GM12878 (cell line): ENCODE results near the gene SIMC1. TPM values are rescaled to one million over a fixed set of nuclear protein-coding genes. Genes with fewer than 3 reads are reported as not detected.

Experiments
- ATAC-seq: fragments of 200-7000 bp; cut with Tn5 transposase; 3 replicates; pipeline ENCODE4 v1.9.1; 2020; ENCODE audit warnings: mild to moderate bottlenecking, moderate library complexity
- BruUV-seq: library from RNA; stranded (reverse); fragments of 400-500 nt; replicated peaks from 2 replicates; lab custom pipeline; 2021; lab: Mats Ljungman, UMichigan
- CTCF ChIA-PET: fragments of 300-600 bp; sonication (Branson Sonifier 250); formaldehyde crosslinking; extraction: SDS; loops from one replicate; lab custom pipeline; 2021; ENCODE audit warnings: inconsistent platforms; lab: Yijun Ruan, JAX
- POLR2A ChIA-PET: fragments of 350-600 bp; formaldehyde crosslinking; extraction: SDS; loops from one replicate; lab custom pipeline; 2021; ENCODE audit warnings: inconsistent platforms; lab: Charles Lee
- RAD21 ChIA-PET: fragments of 300-600 bp; sonication (Branson Sonifier 250); formaldehyde crosslinking; loops from one replicate; lab custom pipeline; 2023; ENCODE audit warnings: antibody characterized with exemption; ENCODE audit not compliant: unreplicated experiment; lab: Charles Lee
- SMC1A ChIA-PET: fragments of 300-600 bp; sonication (Branson Sonifier 250); formaldehyde crosslinking; loops from one replicate; lab custom pipeline; 2023; ENCODE audit not compliant: unreplicated experiment, uncharacterized antibody; lab: Charles Lee
- DNase-seq: peaks from one replicate; pipeline ENCODE4 v3.0.0-alpha.2; 2011; ENCODE audit warnings: low read depth, low spot score
- FAIRE-seq: peaks from 3 replicates; lab custom pipeline; 2011; peaks lifted over from hg19 to GRCh38; lab: Jason Lieb, UNC
- H2AFZ ChIP-seq: 2 replicates; pipeline ENCODE4 v1.6.0; 2011; ENCODE audit warnings: low read depth, low read length, control low read depth; ENCODE audit not compliant: control insufficient read depth
- H3K27ac ChIP-seq: 2 replicates; pipeline ENCODE4 v1.5.1; 2011; ENCODE audit warnings: control low read depth; ENCODE audit not compliant: control insufficient read depth, insufficient read depth
- H3K27me3 ChIP-seq, 2 experiments: replicated peaks in 1 of 2; 2 replicates each; pipeline versions ENCODE4 v1.6.0 to v1.6.1; 2011; ENCODE audit warnings: low read length in 1 of 2; ENCODE audit not compliant: control insufficient read depth in 2 of 2, insufficient read depth in 2 of 2
- H3K36me3 ChIP-seq, 2 experiments: 2 replicates each; pipeline ENCODE4 v1.5.1; 2011; ENCODE audit warnings: low read length in 1 of 2; ENCODE audit not compliant: control insufficient read depth in 2 of 2, insufficient read depth in 2 of 2
- H3K4me1 ChIP-seq: 2 replicates; pipeline ENCODE4 v1.6.1; 2011; ENCODE audit warnings: mild to moderate bottlenecking, low read length, moderate library complexity, mixed read lengths; ENCODE audit not compliant: control insufficient read depth, insufficient read depth
- H3K4me2 ChIP-seq: 2 replicates; pipeline ENCODE4 v1.6.0; 2011; ENCODE audit warnings: control low read depth; ENCODE audit not compliant: control insufficient read depth, insufficient read depth
- H3K4me3 ChIP-seq: fragments of 200-600 bp; sonication (generic); 2 replicates; pipeline ENCODE4 v1.5.1; 2016
- H3K79me2 ChIP-seq: 2 replicates; pipeline ENCODE4 v1.6.0; 2011; ENCODE audit warnings: low read length; ENCODE audit not compliant: control insufficient read depth, insufficient read depth
- H3K9ac ChIP-seq: 2 replicates; pipeline ENCODE4 v1.8.0; 2011; ENCODE audit warnings: low read length, control low read depth, mixed read lengths; ENCODE audit not compliant: control insufficient read depth, insufficient read depth
- H3K9me3 ChIP-seq: replicated peaks from 3 replicates; pipeline ENCODE4 v1.5.1; 2011; ENCODE audit warnings: mild to moderate bottlenecking, low read length; ENCODE audit not compliant: control insufficient read depth, insufficient read depth
- H4K20me1 ChIP-seq: 2 replicates; pipeline ENCODE4 v1.6.0; 2011; ENCODE audit not compliant: control insufficient read depth, insufficient read depth
- BMI1 ChIP-seq: fragments of 450-650 bp; IDR thresholded peaks from 2 replicates; pipeline ENCODE4 v1.6.1; 2016; ENCODE audit warnings: mild to moderate bottlenecking, moderate library complexity, borderline replicate concordance
- CEBPB ChIP-seq, 2 experiments: fragments of 150-350 bp in 1 of 2; IDR thresholded peaks; 2 replicates each; pipeline ENCODE4 v1.6.1; 2012 to 2014; ENCODE audit warnings: low read depth in 2 of 2, low read length in 2 of 2, borderline replicate concordance in 1 of 2, inconsistent platforms in 1 of 2
- EP300 ChIP-seq, 2 experiments: fragments of 150-350 bp in 1 of 2; IDR thresholded peaks; 2 replicates each; pipeline ENCODE4 v1.6.1; 2011 to 2012; ENCODE audit warnings: low read depth in 2 of 2, low read length in 2 of 2, borderline replicate concordance in 1 of 2, improper control_type of control experiment in 1 of 2, inconsistent platforms in 1 of 2; ENCODE audit not compliant: control insufficient read depth in 1 of 2
- ESRRA ChIP-seq: IDR thresholded peaks from 2 replicates; pipeline ENCODE4 v1.6.1; 2012; ENCODE audit warnings: mild to moderate bottlenecking, low read length, improper control_type of control experiment
- IKZF2 ChIP-seq, 2 experiments: fragments of 450-650 bp; IDR thresholded peaks; 2 replicates each; pipeline ENCODE4 v1.6.1; 2017; ENCODE audit warnings: mild to moderate bottlenecking in 2 of 2, moderate library complexity in 2 of 2
- KDM1A ChIP-seq: fragments of 200-600 bp; sonication (generic); IDR thresholded peaks from 2 replicates; pipeline ENCODE4 v1.6.1; 2016; ENCODE audit warnings: borderline replicate concordance
- PAX8 ChIP-seq: fragments of 450-650 bp; IDR thresholded peaks from 2 replicates; pipeline ENCODE4 v1.6.1; 2017; ENCODE audit warnings: mild to moderate bottlenecking, moderate library complexity
- PKNOX1 ChIP-seq: fragments of 450-650 bp; IDR thresholded peaks from 2 replicates; pipeline ENCODE4 v1.6.1; 2016; ENCODE audit warnings: mild to moderate bottlenecking
- PRDM15 ChIP-seq: fragments of 450-650 bp; formaldehyde crosslinking; IDR thresholded peaks from 2 replicates; pipeline ENCODE4 v1.4.0; 2020; ENCODE audit warnings: mild to moderate bottlenecking, moderate library complexity
- RCOR1 ChIP-seq: conservative IDR thresholded peaks from 2 replicates; pipeline ENCODE4 v1.6.1; 2012; ENCODE audit warnings: low read depth, low read length, improper control_type of control experiment
- SIX5 ChIP-seq: IDR thresholded peaks from 2 replicates; pipeline ENCODE4 v1.6.1; 2011; ENCODE audit warnings: mild to moderate bottlenecking, low read depth, low read length, moderate library complexity; ENCODE audit not compliant: severe bottlenecking
- SMAD1 ChIP-seq: fragments of 450-650 bp; IDR thresholded peaks from 2 replicates; pipeline ENCODE4 v1.6.1; 2018; ENCODE audit warnings: mild to moderate bottlenecking, low read depth; ENCODE audit not compliant: partially characterized antibody
- TARDBP ChIP-seq: IDR thresholded peaks from 2 replicates; pipeline ENCODE4 v1.6.1; 2016; ENCODE audit warnings: borderline replicate concordance
- YY1 ChIP-seq: IDR thresholded peaks from 2 replicates; pipeline ENCODE4 v1.6.1; 2011; ENCODE audit warnings: low read depth, mild to moderate bottlenecking, low read length
- ZBTB4 ChIP-seq: fragments of 450-650 bp; formaldehyde crosslinking; IDR thresholded peaks from 2 replicates; pipeline ENCODE4 v1.4.0; 2022; ENCODE audit warnings: mild to moderate bottlenecking, moderate library complexity
- ZZZ3 ChIP-seq: IDR thresholded peaks from 2 replicates; pipeline ENCODE4 v1.6.1; 2011; ENCODE audit warnings: low read depth; ENCODE audit not compliant: control insufficient read depth, insufficient read length
- WGBS: methylation state at CpG from one replicate; pipeline ENCODE4 v1.1.6; 2016; ENCODE audit warnings: low lambda C conversion rate; ENCODE audit not compliant: insufficient replicate concordance, insufficient coverage; ENCODE audit errors: missing lambda C conversion rate; 5-methylcytosine and 5-hydroxymethylcytosine counted together
- in situ Hi-C: fragments of 300-500 bp; cut with MboI; formaldehyde crosslinking; loops from 9 replicates; pipeline ENCODE4 v1.14.3; 2018; ENCODE audit warnings: mixed read lengths
- intact Hi-C: fragments of 100-400 bp; cut with micrococcal nuclease; formaldehyde crosslinking; loops from one replicate; pipeline ENCODE4 v1.14.2; 2022; ENCODE audit not compliant: unreplicated experiment
- polyA plus RNA-seq, 11 experiments: library from polyadenylated mRNA; depleted of rRNA in 4 of 11; unstranded in 6 of 11; stranded (reverse) in 5 of 11; fragments of >200 nt; fragmentation: Nextera tagmentation in 4 of 11; fragmentation: Illumina TruSeq in 1 of 11; extraction: Ambion mirVana in 4 of 11; extraction: Trizol in 1 of 11; gene quantifications; 1 replicate in 1 of 11; 2 replicates in 10 of 11; pipeline versions ENCODE4 v1.2.1 to v1.2.3, GENCODE V29; 2011 to 2016; ENCODE audit warnings: inconsistent platforms in 2 of 11, missing spikeins in 2 of 11, low read depth in 1 of 11
- total RNA-seq, 4 experiments: library from RNA; depleted of rRNA in 3 of 4; stranded (reverse); fragments of >200 nt in 3 of 4; fragmentation: Illumina TruSeq in 1 of 4; extraction: Trizol in 1 of 4; gene quantifications; 2 replicates each; pipeline versions ENCODE4 v1.2.1 to v1.2.3, GENCODE V29; 2013 to 2021

Gene SIMC1
- total and polyA plus RNA-seq, 10 of the 15 experiments (the other 5 are each of a cell fraction or from before 2014, with no cell fraction given), result 3.0 to 16.5 (median 10.4) TPM

GRCh38 chr5:176386491-176386890 lies 148.3 kb downstream of the SIMC1 start:
- SMC1A ChIA-PET, result interaction anchor here (1.6 to 2.0 kb wide), 2 partner anchors 18 to 24 kb away, joined by 4 to 7 read pairs; no protein-coding TSS in a partner anchor
- intact Hi-C loops (loop anchor here (5.0 to 10.0 kb wide), 2 partner anchors 148 to 149 kb away; partner anchors contain the start of genes RNF44 and SIMC1), in situ Hi-C loops (no loop called here)
- Histone ChIP-seq H2AFZ (no peak overlapping the region), H3K36me3 (peaks cover 25% of the 10 kb centered on the region in 2 experiments), H3K9ac (peak overlapping the region; percentile 87), H3K27ac (no peak overlapping the region), H3K4me3 (peak overlapping the region; percentile 90), H3K27me3 (no peaks in the 10 kb centered on the region), H4K20me1 (peaks cover 3% of the 10 kb centered on the region; the same call in 1 of the 2 replicates), H3K4me2 (peak overlapping the region; percentile 72), H3K9me3 (no peaks in the 10 kb centered on the region; the same call in 2 of the 3 replicates), H3K79me2 (peaks cover 50% of the 10 kb centered on the region), H3K4me1 (peaks cover 11% of the 10 kb centered on the region)
- no peak for DNase-seq
- POLR2A ChIA-PET, result no interaction called here
- FAIRE-seq, result no peak
- BruUV-seq, result no TSS peak
- CTCF ChIA-PET, result no interaction called here
- no peak for ATAC-seq
- 33% methylated on average over 1 of the region's 1 CpG for WGBS
- RAD21 ChIA-PET, result interaction anchor here (0.9 kb wide), 1 partner anchor 24 kb away, joined by 4 read pairs; no protein-coding TSS in a partner anchor
- TF ChIP-seq TARDBP, result no peak
- TF ChIP-seq PRDM15, result no peak
- TF ChIP-seq CEBPB (IDR thresholded peaks at IDR 0.05; ENCODE audit: borderline replicate concordance in 1 of 2, low read depth in 2 of 2, low read length in 2 of 2), result no peak
- no peak for TF ChIP-seq RCOR1
- no peak for TF ChIP-seq YY1
- no peak for TF ChIP-seq BMI1
- no peak for TF ChIP-seq EP300 (IDR thresholded peaks at IDR 0.05; ENCODE audit: borderline replicate concordance in 1 of 2, control insufficient read depth in 1 of 2, low read depth in 2 of 2, low read length in 2 of 2)
- TF ChIP-seq ZZZ3, result no peak
- TF ChIP-seq PAX8, result no peak
- no peak for TF ChIP-seq KDM1A
- TF ChIP-seq ZBTB4 (CRISPR knock-in tag), result no peak
- no peak for TF ChIP-seq SIX5
- TF ChIP-seq IKZF2 (IDR thresholded peaks at IDR 0.05), result no peak
- TF ChIP-seq ESRRA, result no peak
- TF ChIP-seq PKNOX1, result no peak
- no peak for TF ChIP-seq SMAD1
